Stimulated activated CD8-positive, alpha-beta memory T cell treated with anti-CD3 and anti-CD28 coated beads, Interleukin-7, amount 100 ng/mL, for 24 hours (primary cell): ENCODE results near the gene ADPRH.

ENCODE experiments used
- DNase-seq: peaks from one replicate; pipeline ENCODE4 v3.0.0-alpha.2; 2020; ENCODE audit warnings: low read depth

Gene ADPRH

DNA sequence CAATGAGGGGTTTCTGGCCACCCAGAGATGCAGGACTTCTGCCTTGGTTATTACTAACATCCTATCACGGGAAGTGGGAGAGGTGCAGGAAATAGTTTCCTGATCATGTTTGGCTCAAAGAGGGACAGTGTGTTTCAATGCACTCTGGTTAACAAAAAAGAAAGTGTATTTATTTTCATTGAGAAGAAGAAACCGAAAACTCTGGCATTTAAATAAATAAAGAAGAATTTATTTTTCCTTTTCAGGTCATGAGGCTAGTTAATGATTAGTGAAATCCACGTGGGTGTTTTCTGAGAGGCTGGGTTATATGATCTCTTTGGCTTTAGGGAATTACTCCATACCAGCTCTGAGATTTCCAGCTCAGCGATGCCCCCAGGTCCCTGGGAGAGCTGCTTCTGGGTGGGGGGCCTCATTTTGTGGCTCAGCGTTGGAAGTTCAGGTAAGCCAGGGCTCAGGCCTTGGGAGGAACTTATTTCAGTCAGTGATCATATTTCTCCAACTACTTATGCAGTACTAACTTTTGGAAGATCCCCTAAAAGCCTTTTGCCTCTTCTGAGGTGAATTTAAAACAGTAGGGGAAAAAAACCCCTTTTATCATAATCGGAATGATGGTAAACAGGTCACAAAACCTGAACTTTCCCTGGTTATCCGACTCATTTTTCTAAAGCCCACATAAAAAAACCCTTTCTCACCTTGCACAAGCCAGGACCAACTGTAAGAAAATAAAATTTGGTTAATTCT, 18.4 kb downstream of the ADPRH start, which contains the start of gene PLA1A:
TSS of gene PLA1A (plus strand) at position 338 of the 741 bp plus-strand sequence. CDS start at position 367, 29 bp downstream.
- DNase-seq, result no peak

GRCh38 chr3:119598410-119599098, 19.3 kb downstream of the ADPRH start:
- no peak for DNase-seq

- no peak for DNase-seq
These were observed 20.4 kb downstream of the ADPRH start for GRCh38 chr3:119599558-119600174.

GRCh38 chr3:119600732-119601131, 21.4 kb downstream of the ADPRH start:
- DNase-seq, result no peak

GRCh38 chr3:119601154-119601553, 21.9 kb downstream of the ADPRH start:
- DNase-seq, result no peak

DNA sequence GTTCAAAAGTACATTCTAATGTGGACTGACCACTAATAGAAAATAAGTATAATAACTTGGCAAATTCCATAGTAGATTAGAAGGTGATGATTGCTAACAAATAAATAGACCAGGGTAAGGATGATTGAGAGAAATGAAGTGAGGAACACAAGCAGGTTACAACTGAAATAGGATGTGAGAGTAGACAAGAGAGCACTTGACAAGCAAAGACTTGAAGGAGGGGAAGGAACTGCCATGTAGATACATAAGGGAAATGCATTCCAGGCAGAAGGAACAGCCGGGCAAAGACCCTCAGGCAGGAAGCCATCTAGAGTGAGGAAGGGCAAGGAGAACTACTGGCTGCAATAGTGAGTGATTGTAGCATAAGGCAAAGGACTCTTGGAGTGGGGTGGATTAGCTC, 23.4 kb downstream of the ADPRH start:
- no peak for DNase-seq

GRCh38 chr3:119604878-119605277, 25.6 kb downstream of the ADPRH start:
- no peak for DNase-seq

- DNase-seq, result no peak
These were observed 29.2 kb downstream of the ADPRH start for GRCh38 chr3:119608405-119609000.

- DNase-seq, result no peak
These were observed 30.0 kb downstream of the ADPRH start for GRCh38 chr3:119609301-119609700.

- DNase-seq, result no peak
These were observed 32.4 kb downstream of the ADPRH start for GRCh38 chr3:119611664-119612063.

DNA sequence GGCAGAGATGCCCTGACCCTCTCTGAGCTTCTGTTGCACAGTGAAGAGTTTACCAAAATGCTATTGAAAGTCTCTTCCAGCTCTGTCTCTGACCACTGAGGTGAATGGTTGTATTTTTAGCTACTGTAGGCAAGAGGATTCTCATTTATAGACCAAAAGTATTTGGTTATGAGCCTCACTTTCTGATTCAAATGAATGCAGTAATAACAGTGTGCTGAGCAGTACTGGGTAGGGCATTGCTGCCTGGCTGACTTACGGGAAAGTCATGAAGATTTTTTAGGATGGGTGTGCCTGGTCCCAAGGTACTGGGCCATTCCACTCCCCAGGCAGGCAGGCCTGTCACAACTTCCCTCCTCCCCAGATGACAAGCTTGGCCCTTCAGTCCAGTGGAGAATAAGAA, 33.9 kb downstream of the ADPRH start:
- no peak for DNase-seq

DNA sequence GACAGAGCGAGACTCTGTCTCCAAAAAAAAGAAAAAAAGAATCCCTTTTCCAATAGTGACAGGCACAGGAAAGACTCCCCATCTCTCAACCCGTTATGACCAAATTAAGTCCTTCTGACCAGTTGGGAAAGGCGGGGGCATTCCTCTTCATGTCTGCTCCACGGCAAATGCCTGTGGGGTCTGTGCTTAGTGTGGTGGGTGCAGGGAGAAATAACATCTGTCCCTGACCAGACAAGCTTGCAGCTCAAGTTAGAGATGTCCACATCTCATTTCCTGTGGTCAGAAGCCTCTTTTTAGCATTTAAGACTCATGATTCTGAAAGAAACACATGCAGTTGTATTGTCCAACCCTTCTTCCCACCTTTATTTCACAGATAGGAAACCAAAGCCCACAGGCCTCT, 34.6 kb downstream of the ADPRH start:
- no peak for DNase-seq

DNA sequence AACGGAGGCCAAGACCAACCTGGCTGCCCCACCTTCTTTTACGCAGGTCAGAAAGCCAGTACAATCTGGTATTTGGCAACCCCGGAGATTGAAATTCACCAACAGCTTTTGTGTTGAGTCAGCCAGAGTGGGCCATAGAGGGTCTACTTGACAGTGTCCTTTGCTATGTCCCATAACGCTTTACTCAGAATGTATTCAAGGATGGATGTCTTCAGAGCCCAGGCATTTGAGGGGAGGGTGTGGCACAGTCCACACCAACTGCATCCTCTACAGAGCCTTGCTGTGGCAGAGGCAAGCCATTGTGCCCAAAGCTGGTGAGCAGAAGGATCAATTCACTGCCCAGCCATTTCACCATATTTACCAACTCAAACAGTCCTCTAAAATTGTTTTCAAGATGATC, 36.8 kb downstream of the ADPRH start:
- DNase-seq, result no peak

GRCh38 chr3:119619094-119619493, 39.8 kb downstream of the ADPRH start:
- no peak for DNase-seq

GRCh38 chr3:119620899-119621298, 41.6 kb downstream of the ADPRH start:
- no peak for DNase-seq

GRCh38 chr3:119624002-119624720, 44.9 kb downstream of the ADPRH start:
- no peak for DNase-seq

DNA sequence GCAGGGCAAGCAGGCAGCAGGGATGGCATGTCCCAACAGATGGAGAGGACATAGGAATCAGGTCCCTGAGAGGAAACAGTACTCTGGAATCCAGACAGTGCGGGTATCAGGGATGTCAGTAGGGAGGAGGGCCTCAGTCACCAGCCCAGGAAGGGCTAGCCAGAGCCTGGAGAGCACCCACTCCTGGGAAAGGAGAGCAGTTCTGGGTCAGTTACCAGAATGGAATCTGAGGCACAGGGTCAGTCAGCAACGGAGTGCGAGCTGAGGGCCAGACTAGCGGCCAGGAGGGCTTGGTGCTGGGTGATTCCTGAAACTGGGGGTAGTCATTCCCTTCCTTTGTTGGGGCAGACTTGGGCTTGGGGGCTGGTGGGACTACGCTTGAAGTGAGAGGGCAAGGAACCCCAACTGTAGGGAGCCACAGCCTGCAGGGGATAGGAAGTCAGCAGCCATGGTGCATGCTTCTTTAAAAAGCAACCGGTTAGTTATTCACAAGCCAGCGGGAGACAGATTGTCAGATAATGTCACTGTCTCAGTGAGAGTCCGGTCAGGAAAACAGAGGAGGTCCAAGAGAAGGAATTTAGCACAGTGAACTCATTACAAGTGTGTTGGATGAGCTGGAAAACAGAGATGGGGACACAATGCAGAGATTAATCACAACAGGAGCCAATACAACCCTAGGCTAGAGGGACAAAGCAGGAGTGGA, 46.3 kb downstream of the ADPRH start:
- no peak for DNase-seq

- DNase-seq, result no peak
These were observed 46.9 kb downstream of the ADPRH start for GRCh38 chr3:119626196-119626595.

GRCh38 chr3:119627461-119627860, 48.2 kb downstream of the ADPRH start:
- no peak for DNase-seq

DNA sequence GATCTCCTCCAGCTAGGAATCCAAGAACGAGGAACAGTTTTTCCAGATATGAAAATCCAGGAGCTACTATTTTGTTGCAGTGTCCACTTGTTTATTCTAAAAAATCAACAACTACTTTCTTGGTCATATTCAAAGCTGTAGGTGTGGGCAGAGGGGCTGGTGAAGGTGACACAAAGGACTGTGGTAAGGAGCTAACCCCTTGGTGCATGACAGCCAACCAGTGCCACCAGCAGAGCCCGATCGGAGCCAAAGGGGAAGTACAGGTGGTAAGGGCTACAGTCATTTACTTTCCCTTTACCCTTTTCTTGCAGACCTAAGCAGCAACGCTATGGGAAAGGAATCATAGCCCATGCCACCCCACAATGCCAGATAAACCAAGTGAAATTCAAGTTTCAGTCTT, 49.1 kb downstream of the ADPRH start:
- DNase-seq, result no peak

DNA sequence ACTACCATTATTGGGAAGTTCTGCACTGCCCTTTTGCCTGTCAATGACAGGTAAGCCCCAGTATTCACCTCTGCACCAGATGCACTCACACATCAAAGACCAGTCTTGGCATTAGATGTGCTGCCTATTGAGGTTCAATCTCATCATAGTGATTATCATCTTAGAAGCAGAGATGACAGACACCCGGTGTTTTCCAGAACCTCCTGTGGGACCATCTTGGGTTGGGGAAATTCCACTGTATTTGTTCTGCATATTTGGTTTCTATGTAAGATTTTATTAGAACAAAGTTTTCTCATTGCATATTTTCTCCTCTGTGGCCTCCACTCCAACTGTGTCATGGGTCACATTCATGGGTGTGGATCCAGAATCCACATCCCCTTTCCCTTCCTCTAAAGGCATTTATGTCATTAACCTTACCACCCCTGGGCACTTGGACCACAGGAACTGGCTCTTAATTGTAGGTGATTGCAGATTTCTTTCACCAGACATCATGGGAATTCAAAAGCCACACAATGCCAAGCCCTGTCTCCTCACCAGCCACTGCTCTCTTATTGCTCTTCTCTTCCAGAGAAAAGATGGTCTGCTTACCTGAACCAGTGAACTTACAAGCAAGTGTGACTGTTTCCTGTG, 49.6 kb downstream of the ADPRH start:
- DNase-seq, result no peak
